HuH-7.5 (cell line): ENCODE measurements around the gene BCR.
"Not testable (repeated sequence)": the region's sequence is repeated elsewhere in the genome, so short reads cannot be mapped to it uniquely, and the experiment has no call there.

Source experiments
- DNase-seq: peaks from one replicate; pipeline ENCODE4 v3.0.0; 2011; ENCODE audit warnings: low spot score

BCR gene

DNA sequence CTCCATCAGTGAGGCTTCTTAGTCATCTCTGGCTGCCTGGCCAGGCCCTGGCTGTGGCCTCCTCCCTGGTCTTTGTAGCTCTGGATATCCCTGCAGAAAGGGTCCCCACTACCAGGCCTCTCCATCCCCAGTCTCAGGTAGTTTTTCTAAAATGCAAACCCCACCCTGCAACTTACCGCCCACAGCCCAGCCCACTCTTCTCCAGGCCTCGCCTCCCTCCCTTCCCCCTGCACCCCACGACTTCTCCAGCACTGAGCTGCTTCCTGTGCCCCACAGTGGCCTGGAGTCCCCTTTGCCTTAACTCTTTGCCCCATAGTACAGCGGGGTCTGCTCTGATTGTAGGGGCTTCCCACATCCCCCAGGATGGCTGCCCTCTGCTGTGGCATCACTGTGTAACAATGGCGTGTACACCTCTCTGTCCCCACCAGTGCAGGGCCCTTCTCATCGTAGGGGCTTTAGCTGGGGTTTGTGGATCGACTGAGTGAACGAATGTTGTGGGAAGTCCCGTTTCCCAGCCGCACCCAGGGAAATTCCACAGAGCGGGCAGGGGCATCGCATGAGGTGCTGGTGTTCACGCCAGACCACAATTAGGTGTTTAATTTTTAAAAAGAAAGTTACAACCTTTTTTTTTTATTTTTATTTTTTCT, 111.6 kb downstream of the BCR start:
- DNase-seq, result no peak

DNA sequence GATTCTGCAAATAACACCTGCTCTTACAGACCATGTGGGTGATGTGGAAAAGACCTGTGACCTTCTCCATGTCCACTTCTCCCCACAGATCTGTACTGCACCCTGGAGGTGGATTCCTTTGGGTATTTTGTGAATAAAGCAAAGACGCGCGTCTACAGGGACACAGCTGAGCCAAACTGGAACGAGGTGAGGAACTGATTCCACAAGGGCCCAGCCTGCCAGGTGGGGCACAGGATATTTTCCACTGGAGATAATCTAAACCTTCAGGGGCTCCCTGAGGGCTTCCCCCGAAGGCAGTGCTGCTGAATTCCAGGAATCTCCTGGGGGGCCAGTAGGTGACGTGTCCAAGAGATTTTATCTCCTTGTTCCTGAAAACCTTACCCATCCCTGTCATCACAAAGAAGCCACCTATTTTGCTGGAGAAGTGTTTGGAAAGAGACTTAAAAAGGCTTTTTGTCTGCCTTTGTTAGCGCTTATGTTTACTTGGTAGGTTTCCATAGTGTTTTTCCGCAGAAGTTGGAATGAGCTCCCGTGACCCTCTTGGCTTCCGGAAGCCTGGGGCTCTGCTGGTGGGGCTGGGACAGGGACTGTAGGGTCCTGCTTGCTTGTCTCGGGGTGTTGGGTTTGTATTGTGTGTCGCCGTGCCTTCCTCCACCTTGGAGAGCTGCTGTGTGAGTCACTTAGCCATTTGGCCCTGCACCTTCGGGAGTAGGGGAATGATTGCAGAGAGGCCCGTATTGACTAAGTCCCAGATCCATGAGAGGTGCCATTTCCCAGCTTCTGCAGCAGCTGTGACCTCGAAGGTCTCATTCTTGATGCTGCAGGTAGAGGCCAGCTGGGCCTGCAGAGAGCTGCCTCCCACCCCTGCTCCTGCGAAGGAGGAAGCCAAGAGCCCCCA, 112.4 kb downstream of the BCR start:
- DNase-seq, result no peak

DNA sequence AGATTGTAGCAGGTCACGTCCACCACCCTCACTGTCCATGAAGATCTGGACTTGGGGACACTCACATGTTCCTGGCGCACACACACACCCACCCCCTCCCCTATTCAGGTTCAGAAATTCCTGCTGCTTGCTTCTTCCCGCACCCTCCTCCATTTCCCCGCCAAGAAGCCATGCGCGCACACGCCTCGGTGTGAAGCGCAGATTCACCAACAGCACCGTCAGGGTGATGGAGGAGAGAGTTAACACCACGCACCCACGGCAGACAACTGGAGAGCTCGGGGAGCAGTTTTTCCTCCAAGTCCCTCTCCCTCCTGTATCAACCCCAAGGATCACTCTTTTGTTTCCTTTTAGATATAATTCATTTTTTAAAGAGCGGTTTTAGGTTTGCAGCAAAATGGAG, 113.4 kb downstream of the BCR start:
- no peak for DNase-seq

DNA sequence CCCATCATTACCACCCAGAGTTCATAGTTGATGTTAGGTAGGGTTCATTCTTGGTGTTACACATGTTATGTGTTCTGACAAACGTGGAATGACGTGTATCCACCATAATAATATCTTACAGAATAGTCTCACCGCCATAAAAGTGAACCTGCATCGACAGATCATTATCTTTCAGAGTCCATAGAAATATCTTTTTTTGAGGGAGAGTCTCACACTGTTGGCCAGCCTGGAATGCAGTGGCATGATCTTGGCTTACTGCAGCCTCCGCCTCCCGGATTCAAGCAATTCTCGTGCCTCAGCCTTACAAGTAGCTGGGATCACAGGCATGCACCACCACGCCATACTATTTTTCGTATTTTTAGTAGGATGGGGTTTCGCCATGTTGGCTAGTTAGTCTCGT, 113.9 kb downstream of the BCR start:
- no peak for DNase-seq

DNA sequence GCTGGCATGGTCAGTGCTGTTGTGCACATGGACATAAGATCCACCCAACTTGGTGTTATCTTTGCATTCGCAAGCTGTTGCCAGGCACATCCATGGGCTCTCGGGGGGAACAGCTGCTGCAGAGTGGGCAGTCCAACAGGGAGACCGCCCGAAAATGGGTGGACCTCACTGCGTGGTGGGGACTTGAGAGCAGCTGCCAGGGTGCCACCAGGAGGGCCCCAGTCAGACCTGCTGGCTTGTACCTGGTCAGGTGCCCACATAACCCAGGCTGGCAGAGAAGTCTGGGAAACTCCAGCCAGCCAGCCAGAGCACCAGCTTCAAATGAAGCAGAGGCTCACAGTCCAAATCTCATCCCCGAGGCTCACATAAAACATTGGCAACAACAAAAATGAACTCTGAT, 120.2 kb downstream of the BCR start:
- no peak for DNase-seq

DNA sequence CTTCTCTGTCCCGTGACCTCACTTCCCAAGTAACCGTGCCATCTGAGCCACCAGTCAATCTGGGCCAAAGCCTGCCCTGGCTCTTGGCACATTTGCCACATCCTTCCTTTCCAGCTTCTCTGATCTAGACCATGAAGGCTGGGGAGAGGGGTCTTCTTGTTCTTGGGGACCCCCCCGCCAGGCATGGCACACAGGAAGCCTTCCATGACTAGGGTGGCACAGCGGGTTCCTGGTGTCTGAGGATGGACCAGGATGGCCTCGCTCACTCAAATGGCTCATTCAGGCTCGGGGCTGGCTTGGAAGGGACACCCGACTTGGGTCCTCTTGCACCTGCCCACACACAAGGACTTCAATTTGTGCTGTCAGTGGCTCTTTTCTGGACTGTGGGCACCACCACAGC, 121.3 kb downstream of the BCR start:
- DNase-seq, result no peak

DNA sequence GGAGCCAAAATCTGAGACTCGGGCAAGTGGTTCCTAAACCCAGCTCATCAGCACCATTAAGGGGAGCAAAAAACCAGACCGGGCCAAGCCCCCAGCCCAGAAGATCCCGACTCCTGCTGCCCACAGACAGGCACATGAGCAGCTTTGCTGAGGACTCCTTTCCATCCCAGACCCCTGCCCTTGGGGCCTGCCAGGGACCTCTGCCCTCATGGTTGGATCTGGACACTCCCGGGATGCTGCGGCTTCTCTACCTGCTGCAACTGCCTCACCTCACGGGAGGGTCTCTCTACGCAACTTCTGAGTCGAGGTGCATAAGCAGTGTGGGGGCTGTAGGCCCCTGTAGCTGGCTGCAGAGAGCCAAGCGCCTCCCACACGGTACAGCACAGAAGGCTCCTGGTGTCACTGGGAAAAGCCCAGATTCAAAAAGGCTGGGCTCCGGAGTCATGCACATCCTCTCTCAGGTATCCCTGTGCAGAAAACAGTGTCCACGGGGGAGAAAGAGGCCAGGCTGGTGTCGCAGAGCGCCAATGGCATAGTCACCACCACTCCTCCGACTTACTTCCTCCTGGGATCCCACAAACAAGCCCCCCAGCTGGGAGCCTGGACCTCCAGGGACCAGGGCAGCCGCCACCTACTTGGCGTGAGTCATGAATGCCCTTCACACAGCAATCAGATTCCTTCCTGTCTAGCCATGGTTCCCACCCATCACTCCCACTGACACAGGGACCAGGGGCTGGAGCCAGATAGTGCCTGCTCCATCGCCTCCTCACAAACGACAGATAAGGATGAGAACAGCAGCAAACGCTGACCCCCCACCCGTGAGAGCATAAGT, 122.1 kb downstream of the BCR start:
- DNase-seq, result no peak

DNA sequence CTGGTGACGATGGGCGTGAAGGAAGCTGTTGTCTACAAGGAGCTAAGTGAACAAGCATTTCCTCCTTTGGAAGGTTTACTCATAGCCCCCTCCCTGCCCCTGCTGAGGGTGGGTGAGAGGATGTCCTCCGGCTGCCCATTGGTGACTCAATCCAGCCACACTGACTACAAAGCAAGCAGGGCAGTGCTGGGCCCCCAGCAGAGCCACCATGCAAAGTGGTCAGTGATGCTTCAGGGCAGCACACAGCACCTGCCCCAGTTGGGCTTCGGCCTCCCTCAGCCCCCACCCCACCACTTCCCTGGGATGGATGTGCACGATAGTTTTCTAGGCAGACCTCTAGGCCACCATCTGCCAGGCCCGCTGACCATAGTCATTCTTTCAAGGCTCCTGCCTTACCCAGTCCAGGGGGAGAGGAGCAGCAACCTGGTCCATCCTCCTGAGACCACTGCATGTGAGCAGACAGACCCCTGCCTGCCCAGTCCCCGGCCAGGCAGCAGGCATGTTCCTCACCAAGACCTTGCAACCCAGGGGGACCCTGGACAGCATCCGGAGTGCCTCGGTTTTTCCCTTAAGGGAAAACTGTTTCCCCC, 125.1 kb downstream of the BCR start:
- DNase-seq, result no peak

DNA sequence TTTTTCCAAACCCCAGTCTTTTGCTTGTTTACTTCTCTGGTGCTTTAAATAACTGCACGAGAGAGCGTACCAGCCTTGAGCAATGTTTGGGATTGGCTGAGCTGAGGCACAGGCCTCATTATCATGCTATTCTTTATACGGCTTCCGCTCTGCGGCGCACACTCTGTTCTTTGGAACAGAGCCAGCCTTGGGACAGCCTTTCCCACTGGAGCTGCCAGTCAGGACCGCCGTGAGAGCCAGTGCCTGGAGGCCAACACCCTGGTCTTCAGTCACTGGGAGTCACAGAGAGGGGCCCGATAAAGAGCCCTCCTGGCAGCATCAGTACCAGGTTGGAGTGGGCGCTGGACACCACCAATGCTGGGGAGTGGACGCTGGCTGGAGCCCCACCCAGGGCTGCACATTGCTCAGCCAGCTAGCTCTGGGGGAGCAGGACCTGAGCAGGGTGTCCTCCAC, 125.6 kb downstream of the BCR start:
- DNase-seq, result no peak

DNA sequence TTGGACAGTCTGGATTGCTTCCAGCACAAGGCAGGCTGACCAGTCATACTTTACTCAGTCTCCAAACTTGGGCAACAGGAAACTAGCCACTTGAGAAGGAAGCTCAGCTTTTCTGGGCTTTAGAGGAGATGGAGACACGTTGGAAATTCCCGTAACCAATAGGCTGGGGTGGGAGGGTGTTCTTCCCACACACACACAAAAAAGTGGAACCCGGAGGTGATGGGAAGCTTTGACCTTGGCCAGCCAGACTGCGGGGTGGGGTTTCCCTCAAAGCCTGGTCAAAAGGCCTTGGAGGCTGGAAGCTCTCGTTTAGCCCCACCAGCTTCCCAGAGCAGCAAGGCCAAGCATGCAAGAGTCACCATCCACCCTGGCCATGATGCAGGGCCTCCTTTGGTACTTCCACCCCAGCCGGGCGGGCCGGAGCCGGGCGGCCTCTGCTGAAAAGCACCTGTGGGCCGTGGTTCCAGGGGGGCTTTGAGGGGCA, 126.2 kb downstream of the BCR start:
- DNase-seq, result no peak

DNA sequence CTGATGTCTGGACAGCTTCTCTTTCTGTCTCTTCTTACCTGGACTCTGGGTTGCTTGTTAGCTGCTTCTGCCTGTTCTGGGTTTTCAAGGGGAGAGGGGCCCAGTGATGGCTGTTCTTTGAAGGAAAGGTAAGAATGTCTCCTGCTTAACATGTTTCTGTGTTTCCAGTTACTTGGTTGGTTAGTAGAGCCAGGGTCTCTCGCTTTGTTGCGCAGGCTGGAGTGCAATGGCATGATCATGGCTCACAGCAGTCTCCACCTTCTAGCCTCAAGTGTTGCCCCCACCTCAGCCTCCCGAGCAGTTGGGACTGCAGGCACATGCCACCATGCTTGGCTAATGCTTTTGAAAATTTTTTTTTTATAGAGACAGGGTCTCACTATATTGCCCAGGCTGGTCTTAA, 126.6 kb downstream of the BCR start:
- DNase-seq, result no peak

DNA sequence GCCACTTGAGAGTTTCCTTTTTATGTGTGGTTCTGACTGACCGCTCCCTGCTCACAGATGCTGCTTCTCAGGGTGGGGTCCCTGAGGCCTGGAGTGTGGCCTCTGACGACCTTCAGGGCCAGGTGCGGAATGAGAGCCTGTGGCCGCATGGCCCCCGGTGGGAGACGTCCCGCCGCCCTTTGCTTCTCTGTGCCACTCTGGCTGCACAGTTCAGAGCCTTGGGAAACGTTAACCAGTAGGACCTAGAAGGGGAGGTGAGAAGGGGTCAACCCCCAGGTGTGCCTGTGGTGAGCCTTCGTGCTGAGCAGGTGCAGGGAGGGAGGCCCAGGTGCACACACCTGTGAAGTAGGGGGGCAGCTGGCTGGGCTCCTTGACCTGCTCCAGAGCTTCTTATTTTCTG, 127.2 kb downstream of the BCR start:
- DNase-seq, result not testable (repeated sequence)

DNA sequence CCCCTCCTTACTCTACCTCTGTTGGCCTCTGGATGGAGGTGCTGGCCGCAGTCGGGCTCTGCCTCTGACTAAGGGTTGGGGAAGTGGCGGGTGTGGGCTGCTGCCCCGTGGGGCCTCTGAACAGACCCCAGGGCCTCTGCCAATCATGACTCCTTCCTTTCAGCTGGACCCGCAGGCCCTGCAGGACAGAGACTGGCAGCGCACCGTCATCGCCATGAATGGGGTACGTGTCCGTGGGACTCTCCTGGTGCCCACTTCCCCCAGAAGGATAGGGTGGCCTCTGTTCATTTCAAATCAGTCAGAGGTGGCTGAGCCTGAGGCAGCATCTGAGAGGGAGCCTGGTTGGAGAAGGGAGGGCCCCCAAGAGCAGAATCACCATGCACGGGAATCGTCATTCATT, 129.0 kb downstream of the BCR start:
- not testable (repeated sequence) for DNase-seq

DNA sequence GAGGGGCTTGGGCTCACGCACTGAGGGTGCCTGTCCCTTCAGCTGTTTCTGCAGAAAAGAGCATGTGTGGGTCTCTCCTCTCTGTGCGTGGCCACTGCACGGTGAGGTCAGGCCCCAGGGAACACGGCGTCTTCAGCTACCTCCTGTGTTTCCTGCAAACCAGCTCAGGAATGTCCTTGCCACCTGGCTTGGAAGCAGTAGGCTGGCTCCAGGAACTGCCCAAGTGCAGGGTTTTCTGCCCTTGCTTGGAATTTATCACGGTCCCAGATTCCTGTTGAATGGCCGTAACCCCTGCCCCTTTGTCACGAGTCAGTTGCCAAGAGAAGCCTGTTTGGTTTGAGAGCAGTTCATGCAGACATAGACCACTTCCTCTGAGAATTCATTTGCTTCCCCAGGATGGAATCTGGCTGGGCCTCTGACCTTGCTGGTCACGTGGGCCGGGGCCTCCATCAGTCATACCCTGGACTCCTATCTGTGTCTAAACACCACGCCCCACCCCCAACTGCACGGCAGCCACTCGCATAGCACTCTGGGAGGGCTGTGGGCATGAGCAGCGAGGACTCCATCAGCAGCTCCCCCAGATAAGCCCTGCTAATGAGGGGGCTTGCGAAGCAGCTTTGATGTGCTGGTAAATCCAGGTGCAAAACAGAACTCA, 130.3 kb downstream of the BCR start:
- not testable (repeated sequence) for DNase-seq

DNA sequence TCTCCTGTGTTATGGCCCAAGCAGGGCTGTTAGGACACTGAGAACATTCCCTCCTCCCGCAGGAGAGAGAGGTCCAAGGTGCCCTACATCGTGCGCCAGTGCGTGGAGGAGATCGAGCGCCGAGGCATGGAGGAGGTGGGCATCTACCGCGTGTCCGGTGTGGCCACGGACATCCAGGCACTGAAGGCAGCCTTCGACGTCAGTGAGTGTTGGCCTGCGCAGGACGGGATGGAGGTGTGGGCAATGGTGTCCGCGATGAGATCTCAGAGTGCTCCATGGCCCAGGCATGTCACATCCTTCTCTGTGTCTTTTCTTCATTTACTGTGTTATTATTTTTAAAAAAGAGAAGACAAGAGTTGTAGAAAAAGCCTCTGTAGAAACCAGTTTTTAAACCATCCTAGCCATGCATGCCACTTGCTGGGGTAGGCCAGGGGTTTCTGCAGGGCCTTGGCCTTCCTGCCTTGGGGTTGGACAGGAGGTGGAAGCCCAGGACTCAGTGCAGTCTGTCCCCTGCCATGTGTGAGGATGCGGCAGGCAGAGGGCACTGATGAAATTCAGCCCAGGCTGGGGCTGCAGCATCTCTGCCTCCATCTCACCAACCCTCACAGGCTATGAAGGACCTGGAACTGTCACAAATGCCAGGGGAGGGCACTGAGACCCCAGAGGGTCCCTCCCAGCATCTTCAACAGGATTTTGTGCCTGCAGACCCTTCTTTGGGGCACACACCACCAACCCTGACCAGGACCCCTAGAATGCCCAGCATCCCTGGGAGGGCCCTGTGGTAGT, 131.5 kb downstream of the BCR start:
- not testable (repeated sequence) for DNase-seq

DNA sequence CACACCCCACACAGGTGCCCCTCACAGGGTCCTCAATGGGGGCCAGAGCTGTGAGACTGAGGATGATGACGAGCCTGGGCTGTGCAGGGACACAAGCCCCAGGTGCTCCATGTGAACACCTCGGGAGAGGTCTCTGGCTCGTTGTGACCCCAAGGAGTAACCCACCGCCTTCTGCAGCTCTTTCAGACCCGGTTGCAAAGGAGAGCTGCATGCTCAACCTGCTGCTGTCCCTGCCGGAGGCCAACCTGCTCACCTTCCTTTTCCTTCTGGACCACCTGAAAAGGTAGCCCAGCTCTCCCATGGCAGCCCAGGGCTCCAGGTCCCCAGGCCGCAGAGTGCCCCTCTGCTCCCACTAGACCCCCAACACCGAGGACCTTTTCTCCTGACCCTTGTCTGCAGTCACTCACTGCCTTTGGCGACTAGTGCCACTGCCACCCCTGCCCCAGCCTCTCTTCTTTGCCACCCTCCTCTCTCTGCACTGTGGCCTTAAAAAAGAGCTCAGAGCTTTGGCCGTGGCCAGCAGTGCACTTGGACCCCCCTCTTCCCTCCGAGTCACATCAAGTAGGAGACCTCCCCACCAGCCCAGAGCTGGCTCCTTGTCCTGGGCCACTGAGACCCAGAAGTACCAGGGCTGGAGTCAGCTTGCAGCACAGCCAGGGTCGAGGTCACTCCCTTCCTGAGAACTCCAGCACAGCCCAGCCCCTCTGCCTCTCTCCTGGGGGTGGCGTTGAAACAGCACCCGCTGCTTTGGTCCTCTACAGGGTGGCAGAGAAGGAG, 133.7 kb downstream of the BCR start:
- no peak for DNase-seq

DNA sequence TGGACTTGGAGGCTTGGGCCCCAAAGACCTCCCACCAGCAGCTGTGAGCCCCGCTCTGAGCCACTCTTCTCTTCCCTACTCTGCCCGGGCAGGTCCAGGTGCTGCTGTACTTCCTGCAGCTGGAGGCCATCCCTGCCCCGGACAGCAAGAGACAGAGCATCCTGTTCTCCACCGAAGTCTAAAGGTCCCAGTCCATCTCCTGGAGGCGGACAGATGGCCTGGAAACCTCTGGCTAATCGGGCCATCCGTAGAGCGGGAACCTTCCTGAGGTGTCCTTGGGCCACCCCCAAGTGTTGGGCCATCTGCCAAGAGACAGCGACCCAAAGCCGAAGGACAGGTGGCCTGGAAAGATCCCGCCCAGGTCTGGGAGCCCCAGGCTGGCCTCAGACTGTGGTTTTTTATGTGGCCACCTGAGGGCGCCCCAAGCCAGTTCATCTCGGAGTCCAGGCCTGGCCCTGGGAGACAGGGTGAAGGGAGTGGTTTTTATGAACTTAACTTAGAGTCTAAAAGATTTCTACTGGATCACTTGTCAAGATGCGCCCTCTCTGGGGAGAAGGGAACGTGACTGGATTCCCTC, 135.1 kb downstream of the BCR start:
- peak; percentile 57 for DNase-seq

DNA sequence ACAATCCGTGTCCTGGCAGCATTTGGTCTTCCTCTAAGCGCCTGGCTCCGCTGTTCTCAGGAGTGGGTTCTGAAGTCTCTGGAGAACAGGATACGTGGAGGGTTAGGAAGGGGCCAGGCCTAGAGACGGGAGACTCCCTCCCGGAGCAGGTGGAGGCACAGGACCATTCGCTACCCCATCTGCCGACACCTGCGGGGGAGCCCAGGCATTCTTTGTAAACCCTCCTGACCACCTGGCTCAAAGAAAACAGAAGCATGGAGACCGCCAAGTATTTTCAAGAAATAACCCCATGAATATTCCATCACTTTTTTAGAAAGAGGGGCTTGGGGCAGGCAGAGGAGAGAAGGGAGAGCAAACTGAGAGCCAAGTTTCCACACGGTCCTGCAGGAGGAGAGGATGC, 136.3 kb downstream of the BCR start:
- not testable (repeated sequence) for DNase-seq

DNA sequence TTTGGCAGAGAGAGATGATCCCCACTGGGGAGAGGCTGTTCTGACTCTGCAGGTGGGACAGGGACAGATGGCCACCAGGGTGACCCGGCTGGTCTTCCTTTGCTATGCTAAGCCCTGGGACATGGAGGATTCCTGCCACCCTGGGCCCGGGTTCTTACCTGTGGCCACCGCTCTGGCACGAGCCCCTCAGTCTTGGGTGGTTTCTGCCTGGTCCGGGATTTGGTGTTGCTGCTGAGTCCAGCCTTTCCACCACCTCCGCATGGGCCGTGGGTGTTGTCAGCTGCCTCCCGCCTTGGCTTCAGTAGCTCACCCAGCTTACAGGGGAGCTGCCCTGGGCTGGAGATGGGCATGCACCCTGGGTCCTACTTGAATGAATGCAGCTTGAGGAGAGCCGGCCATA, 138.0 kb downstream of the BCR start:
- DNase-seq, result not testable (repeated sequence)
